Colonic mucosa (tissue), 4 donors: ENCODE measurements around the gene LRCH1. TPM values are rescaled to one million over a fixed set of nuclear protein-coding genes. Genes with fewer than 3 reads are reported as not detected.

Experiments
- DNase-seq: peaks from one replicate; pipeline ENCODE4 v3.0.0-alpha.2; 2020
- H3K27ac ChIP-seq: fragments of 200-600 bp; one replicate; pipeline ENCODE4 v1.8.0; 2021
- H3K27me3 ChIP-seq: fragments of 200-600 bp; one replicate; pipeline ENCODE4 v1.8.0; 2021
- H3K36me3 ChIP-seq: fragments of 200-600 bp; one replicate; pipeline ENCODE4 v1.8.0; 2021
- H3K4me1 ChIP-seq: fragments of 200-600 bp; one replicate; pipeline ENCODE4 v1.8.0; 2021; ENCODE audit warnings: mild to moderate bottlenecking
- H3K4me3 ChIP-seq: fragments of 200-600 bp; one replicate; pipeline ENCODE4 v1.8.0; 2021
- H3K9ac ChIP-seq, 2 donors: one replicate each; pipeline ENCODE4 v1.7.0; 2013; ENCODE audit warnings: control low read depth in 2 of 2, low read depth in 2 of 2, low read length in 2 of 2
- H3K9me3 ChIP-seq: fragments of 200-600 bp; one replicate; pipeline ENCODE4 v1.8.0; 2021
- CTCF ChIP-seq: fragments of 200-600 bp; IDR thresholded peaks from one replicate; pipeline ENCODE4 v1.8.0; 2022; ENCODE audit warnings: antibody characterized with exemption, mild to moderate bottlenecking
- intact Hi-C: fragments of 100-400 bp; cut with DNase I; formaldehyde crosslinking; loops from one replicate; pipeline ENCODE4 v1.14.1; 2022
- total RNA-seq, 2 donors: library from RNA; stranded (reverse); fragmentation: NEBNext Ultra II Directional in 1 of 2; extraction: Animal tissue kit (Norgen Biotek cat#: 25700) in 1 of 2; gene quantifications; one replicate each; pipeline ENCODE4 v1.2.1, GENCODE V29; 2021
- donor health status: healthy.
- donor health status: DM: no; HTN: no; CAD: no.
- donor health status: DM: no; HTN: no; CAD: no.

The LRCH1 gene
- total RNA-seq, 2 donors from 2014 or later: 12.8 to 19.6 TPM

- Histone ChIP-seq H3K4me3 (no peak overlapping the region), H3K27me3 (no peaks in the 10 kb centered on the region), H3K9me3 (no peaks in the 10 kb centered on the region), H3K4me1 (peaks cover 4% of the 10 kb centered on the region), H3K36me3 (no peaks in the 10 kb centered on the region), H3K9ac (no peak overlapping the region), H3K27ac (no peak overlapping the region)
- DNase-seq: peak; percentile 36
- no peak for TF ChIP-seq CTCF
- intact Hi-C loops: no loop called here
Measured at GRCh38 chr13:46698014-46698413, 145.0 kb downstream of the LRCH1 start.

GRCh38 chr13:46698910-46699460 is 146.0 kb downstream of the LRCH1 start:
- Histone ChIP-seq H3K9me3 (no peaks in the 10 kb centered on the region), H3K36me3 (no peaks in the 10 kb centered on the region), H3K9ac (no peak overlapping the region), H3K4me1 (peaks cover 4% of the 10 kb centered on the region), H3K27me3 (no peaks in the 10 kb centered on the region), H3K4me3 (no peak overlapping the region), H3K27ac (no peak overlapping the region)
- TF ChIP-seq CTCF: no peak
- DNase-seq: no peak
- intact Hi-C loops: no loop called here

- Histone ChIP-seq H3K9me3 (no peaks in the 10 kb centered on the region), H3K4me1 (no peaks in the 10 kb centered on the region), H3K9ac (no peak overlapping the region), H3K27me3 (no peaks in the 10 kb centered on the region), H3K36me3 (no peaks in the 10 kb centered on the region), H3K27ac (no peak overlapping the region), H3K4me3 (no peak overlapping the region)
- DNase-seq: no peak
- intact Hi-C loops: no loop called here
- TF ChIP-seq CTCF: no peak
Measured at GRCh38 chr13:46712524-46712923, 159.6 kb downstream of the LRCH1 start.

- Histone ChIP-seq H3K36me3 (no peaks in the 10 kb centered on the region), H3K4me3 (no peak overlapping the region), H3K27me3 (no peaks in the 10 kb centered on the region), H3K27ac (no peak overlapping the region), H3K9me3 (no peaks in the 10 kb centered on the region), H3K9ac (no peak overlapping the region), H3K4me1 (no peaks in the 10 kb centered on the region)
- DNase-seq: no peak
- intact Hi-C loops: no loop called here
- TF ChIP-seq CTCF: no peak
Measured at GRCh38 chr13:46715363-46715762, 162.4 kb downstream of the LRCH1 start.

GRCh38 chr13:46716821-46717220 is 163.9 kb downstream of the LRCH1 start:
- no peak for TF ChIP-seq CTCF
- Histone ChIP-seq H3K4me1 (no peaks in the 10 kb centered on the region), H3K27me3 (no peaks in the 10 kb centered on the region), H3K27ac (no peak overlapping the region), H3K4me3 (no peak overlapping the region), H3K9ac (no peak overlapping the region), H3K9me3 (no peaks in the 10 kb centered on the region), H3K36me3 (no peaks in the 10 kb centered on the region)
- intact Hi-C loops: no loop called here
- DNase-seq: no peak

- no peak overlapping the region for H3K4me3 ChIP-seq
- no peak overlapping the region for H3K9ac ChIP-seq
- H3K9me3 ChIP-seq: no peaks in the 10 kb centered on the region
- H3K36me3 ChIP-seq: no peaks in the 10 kb centered on the region
- intact Hi-C loops: no loop called here
- no peak for TF ChIP-seq CTCF
- H3K27ac ChIP-seq: no peak overlapping the region
- no peaks in the 10 kb centered on the region for H3K27me3 ChIP-seq
- no peak for DNase-seq
- no peaks in the 10 kb centered on the region for H3K4me1 ChIP-seq
Measured at GRCh38 chr13:46717275-46717674, 164.3 kb downstream of the LRCH1 start.
